H1 (cell line): Measurements from ENCODE around the gene SLC12A8. TPM values are rescaled to one million over a fixed set of nuclear protein-coding genes. Genes with fewer than 3 reads are reported as not detected.
A peak's percentile ranks its signal among the peaks of the same experiment; 100 is the strongest.

Experiments used
- CTCF ChIA-PET: fragments of 300-600 bp; sonication (Branson Sonifier 250); formaldehyde crosslinking; loops from one replicate; lab custom pipeline; 2021; ENCODE audit not compliant: partially characterized antibody; lab: Charles Lee
- POLR2A ChIA-PET: fragments of 300-600 bp; sonication (Branson Sonifier 250); formaldehyde crosslinking; loops from one replicate; lab custom pipeline; 2021; ENCODE audit warnings: inconsistent platforms; ENCODE audit not compliant: partially characterized antibody; lab: Charles Lee
- DNase-seq, 2 experiments: peaks; one replicate each; pipeline versions ENCODE4 v3.0.0 to v3.0.0-alpha.2; 2010 to 2022; ENCODE audit warnings: low spot score in 2 of 2, low read depth in 1 of 2, mixed read lengths in 1 of 2
- FAIRE-seq: peaks from 2 replicates; lab custom pipeline; 2011; peaks lifted over from hg19 to GRCh38; lab: Jason Lieb, UNC
- H2AFZ ChIP-seq: 2 replicates; pipeline ENCODE4 v1.8.1; 2012; ENCODE audit warnings: low read length, inconsistent platforms
- H2AK5ac ChIP-seq: 2 replicates; pipeline ENCODE4 v1.6.1; 2013; ENCODE audit warnings: low read depth, low read length
- H2BK120ac ChIP-seq: replicated peaks from 2 replicates; pipeline ENCODE3; 2013; ENCODE audit warnings: low read depth, low read length, inconsistent platforms
- H2BK12ac ChIP-seq: 2 replicates; pipeline ENCODE4 v1.6.1; 2013; ENCODE audit warnings: low read depth, low read length
- H2BK15ac ChIP-seq: 2 replicates; pipeline ENCODE4 v1.6.1; 2013; ENCODE audit warnings: low read length
- H2BK20ac ChIP-seq: 2 replicates; pipeline ENCODE4 v1.6.1; 2013; ENCODE audit warnings: low read length
- H2BK5ac ChIP-seq: 2 replicates; pipeline ENCODE4 v1.6.1; 2013; ENCODE audit warnings: low read depth, low read length
- H3K14ac ChIP-seq: 2 replicates; pipeline ENCODE4 v1.6.1; 2013; ENCODE audit warnings: inconsistent platforms; ENCODE audit not compliant: insufficient read length
- H3K18ac ChIP-seq: 2 replicates; pipeline ENCODE4 v1.6.1; 2013; ENCODE audit warnings: low read length; ENCODE audit errors: extremely low read depth
- H3K23ac ChIP-seq: 2 replicates; pipeline ENCODE4 v1.6.1; 2013; ENCODE audit warnings: inconsistent platforms; ENCODE audit not compliant: insufficient read length
- H3K23me2 ChIP-seq: 2 replicates; pipeline ENCODE4 v1.6.1; 2013; ENCODE audit warnings: low read depth, low read length
- H3K27ac ChIP-seq: 2 replicates; pipeline ENCODE4 v1.6.1; 2011; ENCODE audit warnings: low read depth, low read length, inconsistent platforms
- H3K27me3 ChIP-seq, 4 experiments: replicated peaks in 1 of 4; 1 replicate in 1 of 4; 2 replicates in 3 of 4; pipeline versions ENCODE4 v1.6.1 to v1.8.1; 2011 to 2013; ENCODE audit warnings: low read length in 3 of 4, mild to moderate bottlenecking in 3 of 4, inconsistent platforms in 2 of 4, mixed read lengths in 2 of 4, moderate library complexity in 1 of 4; ENCODE audit not compliant: control insufficient read depth in 3 of 4, insufficient read depth in 3 of 4; ENCODE audit errors: extremely low read depth in 1 of 4
- H3K36me3 ChIP-seq, 4 experiments: 2 replicates each; pipeline versions ENCODE4 v1.6.1 to v1.8.1; 2011 to 2013; ENCODE audit warnings: mild to moderate bottlenecking in 4 of 4, low read length in 3 of 4, moderate library complexity in 2 of 4, control low read depth in 1 of 4, inconsistent platforms in 1 of 4; ENCODE audit not compliant: insufficient read depth in 4 of 4, control insufficient read depth in 2 of 4
- H3K4ac ChIP-seq: replicated peaks from 2 replicates; pipeline ENCODE3; 2013; ENCODE audit warnings: low read length, low read depth, mixed read lengths, inconsistent platforms; ENCODE audit not compliant: insufficient read length
- H3K4me1 ChIP-seq, 4 experiments: replicated peaks in 1 of 4; 1 replicate in 1 of 4; 2 replicates in 3 of 4; pipeline versions ENCODE4 v1.6.1 to v1.8.1; 2011 to 2013; ENCODE audit warnings: low read length in 3 of 4, inconsistent platforms in 2 of 4, mixed read lengths in 1 of 4; ENCODE audit not compliant: insufficient read depth in 4 of 4, control insufficient read depth in 3 of 4
- H3K4me2 ChIP-seq, 2 experiments: 2 replicates each; pipeline versions ENCODE4 v1.6.1 to v1.8.1; 2011 to 2013; ENCODE audit warnings: low read depth in 2 of 2, low read length in 2 of 2, control low read depth in 1 of 2, inconsistent platforms in 1 of 2, mild to moderate bottlenecking in 1 of 2; ENCODE audit not compliant: insufficient read depth in 1 of 2
- H3K4me3 ChIP-seq, 4 experiments: fragments of 200-600, 300-600 bp in 1 of 4; sonication (generic), shearing (Covaris generic), sonication (Bioruptor Twin) in 1 of 4; 2 replicates each; pipeline versions ENCODE4 v1.5.1 to v1.8.1; 2011 to 2016; ENCODE audit warnings: low read length in 4 of 4, low read depth in 3 of 4, control low read depth in 2 of 4, inconsistent platforms in 2 of 4, mild to moderate bottlenecking in 2 of 4, mixed read lengths in 1 of 4, moderate library complexity in 1 of 4; ENCODE audit not compliant: insufficient read depth in 2 of 4; ENCODE audit errors: extremely low read depth in 1 of 4
- H3K56ac ChIP-seq: replicated peaks from 2 replicates; pipeline ENCODE3; 2013; ENCODE audit warnings: low read depth, mild to moderate bottlenecking, mixed read lengths, low read length, inconsistent platforms; ENCODE audit not compliant: insufficient read length
- H3K79me1 ChIP-seq: 2 replicates; pipeline ENCODE4 v1.6.1; 2013; ENCODE audit warnings: low read depth, low read length, control low read depth
- H3K79me2 ChIP-seq, 2 experiments: 2 replicates each; pipeline versions ENCODE4 v1.6.1 to v1.8.1; 2012 to 2013; ENCODE audit warnings: low read length in 2 of 2, mild to moderate bottlenecking in 2 of 2, inconsistent platforms in 1 of 2; ENCODE audit not compliant: insufficient read depth in 2 of 2, control insufficient read depth in 1 of 2
- H3K9ac ChIP-seq, 4 experiments: replicated peaks in 1 of 4; 1 replicate in 1 of 4; 2 replicates in 3 of 4; pipeline versions ENCODE4 v1.6.1 to v1.8.1; 2011 to 2013; ENCODE audit warnings: low read depth in 3 of 4, low read length in 3 of 4, control low read depth in 2 of 4, mild to moderate bottlenecking in 2 of 4, moderate library complexity in 2 of 4, inconsistent platforms in 1 of 4; ENCODE audit errors: extremely low read depth in 1 of 4
- H3K9me3 ChIP-seq, 2 experiments: 2 replicates each; pipeline versions ENCODE4 v1.6.1 to v1.8.1; 2012 to 2013; ENCODE audit warnings: mild to moderate bottlenecking in 2 of 2, moderate library complexity in 2 of 2, control low read depth in 1 of 2, inconsistent platforms in 1 of 2, low read depth in 1 of 2, low read length in 1 of 2, mixed read lengths in 1 of 2; ENCODE audit not compliant: insufficient read depth in 2 of 2
- H4K20me1 ChIP-seq, 2 experiments: replicated peaks in 1 of 2; 2 replicates each; pipeline versions ENCODE3 to v1.8.1; 2011 to 2013; ENCODE audit warnings: inconsistent platforms in 2 of 2, low read length in 2 of 2, mild to moderate bottlenecking in 1 of 2; ENCODE audit not compliant: insufficient read depth in 2 of 2, control insufficient read depth in 1 of 2
- H4K5ac ChIP-seq: 2 replicates; pipeline ENCODE4 v1.6.1; 2013; ENCODE audit warnings: low read length, low read depth, mixed read lengths, inconsistent platforms; ENCODE audit not compliant: insufficient read length
- H4K8ac ChIP-seq: 2 replicates; pipeline ENCODE4 v1.8.0; 2013; ENCODE audit warnings: mild to moderate bottlenecking, moderate library complexity, low read length, inconsistent platforms; ENCODE audit not compliant: insufficient read depth; ENCODE audit errors: extremely low read depth
- H4K91ac ChIP-seq: replicated peaks from 2 replicates; pipeline ENCODE3; 2013; ENCODE audit warnings: low read length, mixed read lengths, inconsistent platforms; ENCODE audit not compliant: insufficient read length
- CHD2 ChIP-seq: IDR thresholded peaks from 2 replicates; pipeline ENCODE4 v1.6.1; 2012; ENCODE audit warnings: low read length, improper control_type of control experiment
- EP300 ChIP-seq, 2 experiments: IDR thresholded peaks; 1 replicate in 1 of 2; 2 replicates in 1 of 2; pipeline ENCODE4 v1.6.1; 2011 to 2012; ENCODE audit warnings: low read depth in 2 of 2, low read length in 2 of 2, mild to moderate bottlenecking in 2 of 2, borderline replicate concordance in 1 of 2, inconsistent platforms in 1 of 2, moderate library complexity in 1 of 2
- HDAC6 ChIP-seq: IDR thresholded peaks from one replicate; pipeline ENCODE4 v1.7.1; 2012; ENCODE audit warnings: low read depth, mild to moderate bottlenecking, inconsistent platforms, low read length, moderate library complexity
- JUND ChIP-seq: IDR thresholded peaks from 2 replicates; pipeline ENCODE4 v1.6.1; 2011; ENCODE audit warnings: mild to moderate bottlenecking, improper control_type of control experiment, low read length
- POLR2A ChIP-seq, 2 experiments: IDR thresholded peaks; 1 replicate in 1 of 2; 2 replicates in 1 of 2; pipeline ENCODE4 v1.6.1; 2011; ENCODE audit warnings: low read depth in 2 of 2, low read length in 2 of 2, mild to moderate bottlenecking in 2 of 2; ENCODE audit errors: control extremely low read depth in 1 of 2
- RBBP5 ChIP-seq: IDR thresholded peaks from 2 replicates; pipeline ENCODE4 v1.7.1; 2012; ENCODE audit warnings: low read depth, mild to moderate bottlenecking, inconsistent platforms, low read length, moderate library complexity, borderline replicate concordance
- SAP30 ChIP-seq: fragments of 300-600 bp; sonication (generic); IDR thresholded peaks from 2 replicates; pipeline ENCODE4 v1.7.1; 2012; ENCODE audit warnings: low read length, moderate library complexity, mild to moderate bottlenecking, inconsistent platforms; ENCODE audit not compliant: insufficient read depth, insufficient replicate concordance
- SIX5 ChIP-seq: IDR thresholded peaks from 2 replicates; pipeline ENCODE4 v1.6.1; 2011; ENCODE audit warnings: mild to moderate bottlenecking, low read depth, low read length
- SP2 ChIP-seq: IDR thresholded peaks from 2 replicates; pipeline ENCODE4 v1.6.1; 2012; ENCODE audit warnings: mild to moderate bottlenecking, low read length, inconsistent platforms
- TAF7 ChIP-seq: optimal IDR thresholded peaks from 2 replicates; pipeline ENCODE3; 2011; ENCODE audit warnings: low read depth, mild to moderate bottlenecking, inconsistent platforms, low read length, moderate library complexity, borderline replicate concordance
- TBP ChIP-seq: IDR thresholded peaks from 2 replicates; pipeline ENCODE4 v1.6.1; 2011; ENCODE audit warnings: low read depth, low read length, improper control_type of control experiment
- WGBS, 2 experiments: shearing (Covaris generic) in 1 of 2; methylation state at CpG; one replicate each; pipeline versions ENCODE4 v1.1.6 to v1.1.7; 2013 to 2015; ENCODE audit warnings: low lambda C conversion rate in 2 of 2, mixed read lengths in 2 of 2, inconsistent platforms in 1 of 2, low coverage in 1 of 2, missing lambda C conversion rate in 1 of 2; ENCODE audit not compliant: insufficient replicate concordance in 2 of 2, insufficient coverage in 1 of 2, insufficient read length in 1 of 2; ENCODE audit errors: extremely low coverage in 1 of 2, missing lambda C conversion rate in 1 of 2; 5-methylcytosine and 5-hydroxymethylcytosine counted together
- polyA plus RNA-seq, 7 experiments: library from polyadenylated mRNA; depleted of rRNA in 3 of 7; stranded (reverse) in 5 of 7; unstranded in 2 of 7; fragments of >200 nt in 5 of 7; fragments of 200-250 nt in 2 of 7; gene quantifications; 1 replicate in 5 of 7; 2 replicates in 1 of 7; 4 replicates in 1 of 7; pipeline versions ENCODE4 v1.2.1 to v1.2.3, GENCODE V29; 2011 to 2013; ENCODE audit warnings: missing spikeins in 2 of 7, mixed read lengths in 2 of 7
- total RNA-seq: library from RNA; stranded (reverse); fragmentation: NEBNext Ultra II Directional; extraction: Animal tissue kit (Norgen Biotek cat#: 25700); gene quantifications from 2 replicates; pipeline ENCODE4 v1.2.1, GENCODE V29; 2021
- TF ChIP-seq, protein P1 (sequence below): IDR thresholded peaks from 2 replicates; pipeline ENCODE4 v1.6.1; 2011; ENCODE audit warnings: low read length, improper control_type of control experiment
- TF ChIP-seq, protein P2 (sequence below): IDR thresholded peaks from 2 replicates; pipeline ENCODE4 v1.6.1; 2012; ENCODE audit warnings: inconsistent platforms

Gene SLC12A8
- total and polyA plus RNA-seq, 2 of the 8 experiments (the other 6 are each of a cell fraction or from before 2014, with no cell fraction given), result 13.7 to 14.4 TPM

GRCh38 chr3:125054062-125054448 lies 158.5 kb downstream of the SLC12A8 start:
- Histone ChIP-seq H3K4ac (no peak overlapping the region), H3K14ac (no peak overlapping the region), H3K79me2 (no peaks in the 10 kb centered on the region), H3K56ac (no peak overlapping the region), H2AFZ (no peak overlapping the region), H2BK15ac (no peak overlapping the region), H2AK5ac (no peak overlapping the region), H4K20me1 (no peaks in the 10 kb centered on the region), H3K36me3 (no peaks in the 10 kb centered on the region), H2BK20ac (no peak overlapping the region), H3K23me2 (peaks cover 9% of the 10 kb centered on the region; the same call in 1 of the 2 replicates), H4K91ac (no peak overlapping the region), H3K79me1 (no peaks in the 10 kb centered on the region), H4K5ac (no peak overlapping the region), H3K4me1 (peaks cover 17 to 37% (median 30%) of the 10 kb centered on the region in 4 experiments), H3K18ac (no peak overlapping the region), H3K23ac (no peak overlapping the region), H3K4me3 (peak overlapping the region in 1 of 4 experiments; percentile 77; a peak in 2 of 8 replicates), H3K9ac (no peak overlapping the region), H2BK12ac (no peak overlapping the region), H2BK5ac (no peak overlapping the region), H3K9me3 (no peaks in the 10 kb centered on the region), H3K27me3 (peaks cover 7 to 30% (median 19%) of the 10 kb centered on the region in 4 experiments), H2BK120ac (no peak overlapping the region), H4K8ac (no peak overlapping the region), H3K27ac (no peak overlapping the region), H3K4me2 (peak overlapping the region; percentile 65 to 86; a peak in 2 of 4 replicates)
- FAIRE-seq (no peak), DNase-seq (no peak)
- POLR2A ChIA-PET, result interaction anchor here (1.1 kb wide), 1 partner anchor 9 kb away, joined by 3 read pairs; no protein-coding TSS in a partner anchor
- CTCF ChIA-PET, result interaction anchor here (0.6 to 1.9 kb wide), 5 partner anchors 42 to 396 kb away, joined by 3 to 5 read pairs (median 3); no protein-coding TSS in a partner anchor
- 80% methylated on average over 7 of the region's 7 CpGs; no CpG with 5 or more reads in 1 of the 2 experiments for WGBS, 2 experiments
- TF ChIP-seq HDAC6, result no peak
- no peak for TF ChIP-seq POLR2A (IDR thresholded peaks at IDR 0.05; ENCODE audit: control extremely low read depth in 1 of 2, low read depth in 2 of 2, low read length in 2 of 2)
- TF ChIP-seq TAF7, result no peak
- TF ChIP-seq, protein P1, sequence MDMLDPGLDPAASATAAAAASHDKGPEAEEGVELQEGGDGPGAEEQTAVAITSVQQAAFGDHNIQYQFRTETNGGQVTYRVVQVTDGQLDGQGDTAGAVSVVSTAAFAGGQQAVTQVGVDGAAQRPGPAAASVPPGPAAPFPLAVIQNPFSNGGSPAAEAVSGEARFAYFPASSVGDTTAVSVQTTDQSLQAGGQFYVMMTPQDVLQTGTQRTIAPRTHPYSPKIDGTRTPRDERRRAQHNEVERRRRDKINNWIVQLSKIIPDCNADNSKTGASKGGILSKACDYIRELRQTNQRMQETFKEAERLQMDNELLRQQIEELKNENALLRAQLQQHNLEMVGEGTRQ, result no peak
- TF ChIP-seq SP2, result no peak
- no peak for TF ChIP-seq SAP30
- no peak for TF ChIP-seq EP300 (IDR thresholded peaks at IDR 0.05; ENCODE audit: borderline replicate concordance in 1 of 2, low read depth in 2 of 2, low read length in 2 of 2)
- TF ChIP-seq RBBP5, result no peak
- no peak for TF ChIP-seq JUND
- TF ChIP-seq, protein P2, sequence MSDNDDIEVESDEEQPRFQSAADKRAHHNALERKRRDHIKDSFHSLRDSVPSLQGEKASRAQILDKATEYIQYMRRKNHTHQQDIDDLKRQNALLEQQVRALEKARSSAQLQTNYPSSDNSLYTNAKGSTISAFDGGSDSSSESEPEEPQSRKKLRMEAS, result no peak
- no peak for TF ChIP-seq CHD2
- TF ChIP-seq TBP, result no peak
- TF ChIP-seq SIX5, result no peak
